Gastroesophageal sphincter (tissue), 4 donors: ENCODE data around the gene EEF1B2. TPM values are rescaled to one million over a fixed set of nuclear protein-coding genes. Genes with fewer than 3 reads are reported as not detected.
"Not testable (repeated sequence)": the region's sequence is repeated elsewhere in the genome, so short reads cannot be mapped to it uniquely, and the experiment has no call there.

Experiments
- ATAC-seq: fragments of 150-250 bp; one replicate; pipeline ENCODE4 v1.9.1; 2016; ENCODE audit warnings: mild to moderate bottlenecking, moderate library complexity
- H3K27ac ChIP-seq, 4 donors: fragments of 200-600 bp; sonication (generic) in 3 of 4; 1 replicate in 3 of 4; 2 replicates in 1 of 4; pipeline ENCODE4 v1.5.1; 2016 to 2019
- H3K27me3 ChIP-seq: fragments of 200-600 bp; sonication (generic); one replicate; pipeline ENCODE4 v1.5.1; 2019
- H3K36me3 ChIP-seq, 2 donors: fragments of 200-600 bp; sonication (generic); one replicate each; pipeline ENCODE4 v1.5.1; 2019; ENCODE audit warnings: control low read depth in 1 of 2
- H3K4me1 ChIP-seq, 3 donors: fragments of 200-600 bp; sonication (generic); 1 replicate in 2 of 3; 2 replicates in 1 of 3; pipeline ENCODE4 v1.5.1; 2016 to 2019; ENCODE audit warnings: control low read depth in 2 of 3
- H3K4me3 ChIP-seq, 2 donors: fragments of 200-600 bp; sonication (generic); one replicate each; pipeline ENCODE4 v1.5.1; 2019; ENCODE audit warnings: mild to moderate bottlenecking in 1 of 2, moderate library complexity in 1 of 2
- H3K9me3 ChIP-seq, 3 donors: fragments of 200-600 bp; sonication (generic); one replicate each; pipeline ENCODE4 v1.5.1; 2017 to 2019; ENCODE audit warnings: control low read depth in 2 of 3
- CTCF ChIP-seq, 4 experiments: fragments of 200-600 bp in 2 of 4; fragments of 450-650 bp in 2 of 4; sonication (generic) in 1 of 4; IDR thresholded peaks; one replicate each; pipeline ENCODE4 v1.5.1; 2017 to 2019; ENCODE audit warnings: antibody characterized with exemption in 4 of 4, mild to moderate bottlenecking in 2 of 4, moderate library complexity in 2 of 4
- EP300 ChIP-seq: sonication (generic); formaldehyde crosslinking; IDR thresholded peaks from one replicate; pipeline ENCODE4 v1.6.1; 2017; ENCODE audit warnings: antibody characterized with exemption, mild to moderate bottlenecking
- POLR2A ChIP-seq, 2 donors: fragments of 450-650 bp; IDR thresholded peaks; one replicate each; pipeline ENCODE4 v1.6.1; 2017; ENCODE audit warnings: antibody characterized with exemption in 2 of 2, mild to moderate bottlenecking in 2 of 2, moderate library complexity in 1 of 2
- POLR2AphosphoS5 ChIP-seq: sonication (generic); formaldehyde crosslinking; IDR thresholded peaks from one replicate; pipeline ENCODE4 v1.6.1; 2017; ENCODE audit warnings: antibody characterized with exemption
- WGBS, 2 donors: methylation state at CpG; one replicate each; pipeline ENCODE4 v1.1.5; 2018; ENCODE audit warnings: low coverage in 1 of 2; 5-methylcytosine and 5-hydroxymethylcytosine counted together
- total RNA-seq, 4 donors: library from RNA; depleted of rRNA; stranded (reverse); fragments of >200 nt; gene quantifications; one replicate each; pipeline ENCODE4 v1.1.0, GENCODE V29; 2016

The EEF1B2 gene
- total RNA-seq, 4 donors from 2014 or later, result 162 to 367 (median 312) TPM

GRCh38 chr2:206201075-206201848 is 41.6 kb downstream of the EEF1B2 start:
- 66 to 68% methylated on average over 4 to 5 of the region's 5 CpGs for WGBS, 2 donors
- no peaks in the 10 kb centered on the region for H3K36me3 ChIP-seq
- TF ChIP-seq POLR2A (IDR thresholded peaks at IDR 0.05), result no peak
- no peak for TF ChIP-seq POLR2AphosphoS5
- no peak for TF ChIP-seq CTCF (IDR thresholded peaks at IDR 0.05)
- TF ChIP-seq EP300, result no peak
- no peak overlapping the region for H3K4me3 ChIP-seq
- H3K27ac ChIP-seq, result no peak overlapping the region
- no peaks in the 10 kb centered on the region for H3K9me3 ChIP-seq
- ATAC-seq, result no peak
- H3K27me3 ChIP-seq, result peaks cover 20% of the 10 kb centered on the region
- H3K4me1 ChIP-seq, result no peaks in the 10 kb centered on the region

DNA sequence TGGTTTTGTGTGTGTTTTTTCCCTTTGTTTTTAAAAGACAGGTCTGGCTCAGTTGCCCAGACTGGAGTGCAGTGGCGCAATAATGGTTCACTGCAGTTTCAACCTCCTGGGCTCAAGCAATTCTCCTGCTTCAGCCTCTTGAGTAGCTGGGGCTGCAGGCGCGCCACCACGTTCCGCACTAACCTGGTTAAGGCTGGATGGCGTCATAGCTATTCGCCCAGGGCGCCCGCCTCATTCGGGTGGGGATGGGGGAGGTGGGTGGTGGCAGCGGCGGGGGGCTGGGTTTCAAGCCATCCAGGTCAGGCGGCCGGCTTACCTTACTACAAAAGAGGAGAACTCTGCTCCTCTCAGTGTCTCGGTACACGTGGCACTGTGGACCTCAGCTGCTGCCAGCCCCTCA is 42.8 kb downstream of the EEF1B2 start:
- Histone ChIP-seq H3K4me3 (no peak overlapping the region), H3K27me3 (peaks cover 20% of the 10 kb centered on the region), H3K36me3 (no peaks in the 10 kb centered on the region), H3K27ac (no peak overlapping the region), H3K4me1 (no peaks in the 10 kb centered on the region), H3K9me3 (no peaks in the 10 kb centered on the region)
- no peak for ATAC-seq
- WGBS, 2 donors, result 87 to 93% methylated on average over 3 to 13 of the region's 16 CpGs
- no peak for TF ChIP-seq EP300
- no peak for TF ChIP-seq POLR2A (IDR thresholded peaks at IDR 0.05)
- no peak for TF ChIP-seq CTCF (IDR thresholded peaks at IDR 0.05)
- TF ChIP-seq POLR2AphosphoS5, result no peak

DNA sequence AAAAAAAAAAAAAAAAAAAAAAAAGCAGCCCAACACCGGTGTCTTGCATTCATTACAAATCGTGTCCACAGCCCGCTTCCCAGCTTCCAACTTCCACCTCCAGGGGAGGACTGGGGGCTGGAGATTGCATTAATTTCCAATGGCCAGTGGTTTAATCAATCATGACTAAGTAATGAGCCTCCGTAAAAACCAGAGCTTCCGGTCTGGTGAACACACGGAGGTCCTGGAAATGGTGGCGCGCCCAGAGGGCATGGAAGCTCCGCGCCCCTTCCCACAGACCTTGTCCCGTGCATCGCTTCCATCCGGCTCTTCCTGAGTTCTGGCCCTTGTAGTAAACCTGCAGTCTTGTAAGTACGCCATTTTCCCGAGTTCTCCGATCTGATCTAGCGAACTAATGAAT is 43.6 kb downstream of the EEF1B2 start:
- Histone ChIP-seq H3K27ac (no peak overlapping the region), H3K4me1 (no peaks in the 10 kb centered on the region), H3K36me3 (no peaks in the 10 kb centered on the region), H3K27me3 (peaks cover 20% of the 10 kb centered on the region), H3K4me3 (no peak overlapping the region), H3K9me3 (no peaks in the 10 kb centered on the region)
- WGBS, 2 donors, result 82 to 87% methylated on average over 3 to 5 of the region's 17 CpGs
- no peak for ATAC-seq
- no peak for TF ChIP-seq POLR2AphosphoS5
- TF ChIP-seq POLR2A (IDR thresholded peaks at IDR 0.05), result no peak
- TF ChIP-seq EP300, result no peak
- no peak for TF ChIP-seq CTCF (IDR thresholded peaks at IDR 0.05)

DNA sequence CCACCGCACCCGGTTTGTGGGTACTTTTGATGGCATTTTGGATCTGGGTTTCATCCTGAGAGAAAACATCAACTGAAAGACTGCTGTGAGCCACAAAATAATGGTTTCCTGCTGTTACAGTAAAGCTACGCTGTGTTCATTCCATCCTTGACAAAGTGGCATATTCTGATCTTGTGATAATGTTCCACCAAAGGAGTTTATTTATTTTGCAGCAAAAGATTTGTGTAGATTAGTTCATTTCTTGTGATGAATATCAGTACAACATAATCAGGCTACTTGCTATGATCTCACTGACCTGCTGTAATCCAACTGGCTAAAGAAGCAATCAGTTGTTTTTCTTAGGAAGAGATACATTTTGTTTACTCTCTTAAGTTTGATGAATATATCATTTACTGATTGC is 45.0 kb downstream of the EEF1B2 start:
- Histone ChIP-seq H3K4me1 (no peaks in the 10 kb centered on the region), H3K9me3 (no peaks in the 10 kb centered on the region), H3K27ac (no peak overlapping the region), H3K4me3 (no peak overlapping the region), H3K36me3 (no peaks in the 10 kb centered on the region), H3K27me3 (peaks cover 12% of the 10 kb centered on the region)
- 25 to 67% methylated on average over 2 to 3 of the region's 3 CpGs for WGBS, 2 donors
- TF ChIP-seq POLR2A (IDR thresholded peaks at IDR 0.05) (no peak), POLR2AphosphoS5 (no peak), EP300 (no peak), CTCF (IDR thresholded peaks at IDR 0.05) (no peak)
- ATAC-seq, result no peak

- no CpG with 5 or more reads among the region's 2 CpGs for WGBS, 2 donors
- not testable (repeated sequence) for ATAC-seq
Measured at GRCh38 chr2:206207316-206207715, 47.6 kb downstream of the EEF1B2 start.

More at GRCh38 chr2:206207316-206207715, 47.6 kb downstream of the EEF1B2 start:
- not testable (repeated sequence) for H3K27ac ChIP-seq, H3K9me3 ChIP-seq, H3K36me3 ChIP-seq, H3K4me1 ChIP-seq, H3K27me3 ChIP-seq, H3K4me3 ChIP-seq
